ENCODE results near the gene EHMT1. TPM values are rescaled to one million over a fixed set of nuclear protein-coding genes. Genes with fewer than 3 reads are reported as not detected.

EHMT1 gene
- total and polyA plus RNA-seq, 2 of the 13 experiments (the other 11 are each of a cell fraction or from before 2014, with no cell fraction given): 23.0 to 27.1 TPM

- TF ChIP-seq THAP9 (CRISPR knock-in tag; IDR thresholded peaks at IDR 0.05; ENCODE audit: borderline replicate concordance): no peak
- no peak for TF ChIP-seq PLSCR1 (CRISPR knock-in tag; IDR thresholded peaks at IDR 0.05; ENCODE audit: borderline replicate concordance)
- no peak for TF ChIP-seq ZNF746 (CRISPR knock-in tag; IDR thresholded peaks at IDR 0.05)
- TF ChIP-seq HOXA7 (CRISPR knock-in tag; IDR thresholded peaks at IDR 0.05): no peak
- no peak for TF ChIP-seq MLLT10 (CRISPR knock-in tag; IDR thresholded peaks at IDR 0.05)
- TF ChIP-seq ESRRA (CRISPR knock-in tag; IDR thresholded peaks at IDR 0.05; ENCODE audit: low read depth): no peak
- TF ChIP-seq ZNF468 (CRISPR knock-in tag; IDR thresholded peaks at IDR 0.05): no peak
- TF ChIP-seq ARID5B (CRISPR knock-in tag; IDR thresholded peaks at IDR 0.05): no peak
- no peak for TF ChIP-seq IKZF1 (IDR thresholded peaks at IDR 0.05)
These were observed 259.5 kb downstream of the EHMT1 start (continued) for GRCh38 chr9:137878146-137878941.

Measured in HepG2 (cell line).